GM18526 (cell line): ENCODE results near the gene CDK14.

Experiments used
- POLR2A ChIP-seq: IDR thresholded peaks from 3 replicates; pipeline ENCODE4 v1.6.1; 2011; ENCODE audit not compliant: insufficient read length; ENCODE audit errors: extremely low read depth

CDK14 gene

GRCh38 chr7:90654718-90655427 is 58.8 kb downstream of the CDK14 start:
- no peak for TF ChIP-seq POLR2A

- TF ChIP-seq POLR2A = no peak
Measured at GRCh38 chr7:90655566-90655965, 59.4 kb downstream of the CDK14 start.

DNA sequence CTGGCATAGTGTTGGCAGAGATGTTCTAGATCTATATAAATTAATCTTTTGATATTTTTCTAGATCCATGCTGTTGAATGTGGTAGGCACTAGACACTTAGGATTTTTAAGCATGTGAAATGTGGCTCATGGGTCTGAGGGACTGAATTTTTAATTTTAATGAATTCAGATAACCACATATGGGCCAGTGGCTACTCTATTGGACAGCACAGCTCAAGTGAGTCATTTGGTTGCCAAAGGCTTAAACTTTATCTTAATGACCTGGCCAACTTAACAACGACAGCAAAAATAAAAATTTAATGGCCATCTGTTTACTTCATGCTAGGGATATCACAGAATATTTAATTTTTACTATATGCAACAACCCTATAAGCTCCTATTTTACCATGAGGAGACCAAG is 61.4 kb downstream of the CDK14 start:
- no peak for TF ChIP-seq POLR2A

DNA sequence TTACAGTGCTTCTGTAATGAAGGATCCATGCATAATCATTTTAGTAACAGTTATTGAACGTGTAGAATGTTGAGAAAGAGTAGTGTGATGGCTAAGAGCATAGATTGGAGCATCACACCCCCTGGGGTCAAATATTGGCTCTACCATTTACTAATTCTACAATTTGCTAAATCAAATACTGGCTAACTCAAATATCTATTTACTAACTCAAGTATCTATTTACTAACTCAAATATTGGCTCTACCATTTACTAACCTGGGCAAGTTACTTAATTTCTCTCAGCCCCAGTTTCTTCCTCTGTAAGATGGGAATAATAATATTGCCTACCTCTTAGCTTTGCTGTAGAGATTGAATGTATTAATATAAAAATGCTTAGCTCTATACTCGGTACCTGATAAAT is 64.0 kb downstream of the CDK14 start:
- TF ChIP-seq POLR2A = no peak

DNA sequence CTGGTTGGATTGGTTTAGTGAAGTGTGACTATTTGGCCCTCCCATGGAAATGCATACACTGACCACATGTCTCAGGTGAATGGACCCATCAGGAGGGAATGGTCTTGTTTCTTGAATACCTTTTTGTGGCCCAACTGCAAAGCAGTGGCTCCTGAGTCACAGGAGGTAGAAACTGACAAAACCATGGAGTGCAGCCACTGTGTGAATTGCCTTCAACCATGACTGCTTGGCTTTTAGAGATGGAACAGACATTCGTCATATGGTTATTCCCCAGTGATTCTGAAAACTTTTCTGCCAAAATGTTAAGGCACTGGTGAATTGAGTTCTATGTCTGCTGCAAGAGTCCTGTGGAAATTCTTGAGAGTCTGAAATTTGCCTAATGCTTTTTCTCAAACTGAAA is 64.7 kb downstream of the CDK14 start:
- no peak for TF ChIP-seq POLR2A

- TF ChIP-seq POLR2A = no peak
Measured at GRCh38 chr7:90661290-90662151, 65.4 kb downstream of the CDK14 start.

- TF ChIP-seq POLR2A = no peak
Measured at GRCh38 chr7:90663176-90663575, 67.1 kb downstream of the CDK14 start.

DNA sequence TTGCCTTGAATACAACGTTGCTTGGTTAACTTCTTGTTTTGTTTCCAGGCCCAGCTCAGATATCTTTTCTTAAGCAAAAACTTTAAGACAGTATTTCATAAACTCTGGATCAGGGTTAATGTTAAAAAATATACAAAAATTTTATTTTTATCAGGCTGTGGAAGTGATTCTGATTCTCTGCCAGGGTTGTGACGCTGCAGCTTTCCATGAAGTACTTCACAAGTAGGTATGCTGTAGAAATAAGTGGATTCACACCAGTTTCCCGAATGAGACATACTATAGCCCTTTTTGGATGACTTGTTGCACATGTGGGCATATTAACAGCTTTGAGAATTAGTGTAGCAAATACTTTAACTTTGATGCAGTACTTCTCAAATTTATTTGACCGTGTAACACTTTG is 70.1 kb downstream of the CDK14 start:
- TF ChIP-seq POLR2A = no peak

DNA sequence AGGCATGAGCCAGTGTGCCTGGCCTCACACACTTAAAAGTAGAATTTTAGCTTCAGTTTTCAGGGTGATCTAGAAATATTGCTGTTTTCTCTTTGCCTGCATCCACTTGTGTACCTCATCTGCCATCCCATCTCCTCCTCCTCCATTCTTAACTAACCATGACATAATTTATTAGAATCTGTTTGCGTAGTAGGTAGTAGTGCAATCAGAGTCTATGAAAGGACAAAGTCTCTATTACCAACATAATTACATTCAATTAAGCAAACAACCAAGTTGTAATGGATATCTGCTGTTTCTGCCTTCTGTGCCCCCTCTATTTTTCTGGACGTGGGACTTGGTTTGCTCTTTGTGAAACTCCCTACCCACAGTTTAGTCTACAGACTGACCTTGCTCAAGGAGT is 72.9 kb downstream of the CDK14 start:
- no peak for TF ChIP-seq POLR2A

DNA sequence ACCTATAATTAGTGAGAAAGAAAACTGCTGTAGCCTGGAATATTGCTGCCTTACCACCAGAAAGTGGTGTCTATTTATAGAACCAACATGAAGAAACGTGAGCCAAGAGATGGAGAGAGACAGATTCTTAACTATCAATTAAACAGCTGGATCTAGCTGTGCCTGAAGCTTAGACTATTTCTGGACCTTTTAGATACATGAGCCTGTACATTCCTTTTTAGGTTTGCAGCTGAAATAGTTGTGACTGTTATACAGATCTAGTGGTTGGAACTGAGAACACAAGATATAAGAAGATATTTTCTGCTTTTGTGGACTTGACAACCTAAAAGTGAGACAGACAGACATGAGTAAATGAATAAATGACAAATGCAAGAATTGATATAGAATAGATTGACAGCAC is 73.4 kb downstream of the CDK14 start:
- TF ChIP-seq POLR2A = no peak

DNA sequence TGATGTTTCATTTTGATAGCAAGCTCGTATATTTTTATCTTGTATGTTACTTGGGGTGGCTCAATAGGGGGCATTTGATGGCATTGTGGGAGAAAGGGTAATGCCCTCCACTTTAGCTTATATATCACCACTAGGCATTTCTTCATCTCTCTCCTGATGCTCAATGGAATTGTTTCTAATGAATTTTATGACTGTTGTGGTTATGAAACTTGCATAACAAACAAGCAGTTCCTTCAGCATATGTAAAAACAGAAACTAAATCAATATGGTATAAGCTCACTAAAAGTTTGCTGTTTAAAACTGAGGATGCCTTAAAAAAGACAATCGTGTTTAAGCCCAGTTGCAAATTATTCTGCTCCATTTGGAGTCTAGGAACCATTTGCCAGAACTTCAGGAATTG is 75.5 kb downstream of the CDK14 start:
- TF ChIP-seq POLR2A = no peak

DNA sequence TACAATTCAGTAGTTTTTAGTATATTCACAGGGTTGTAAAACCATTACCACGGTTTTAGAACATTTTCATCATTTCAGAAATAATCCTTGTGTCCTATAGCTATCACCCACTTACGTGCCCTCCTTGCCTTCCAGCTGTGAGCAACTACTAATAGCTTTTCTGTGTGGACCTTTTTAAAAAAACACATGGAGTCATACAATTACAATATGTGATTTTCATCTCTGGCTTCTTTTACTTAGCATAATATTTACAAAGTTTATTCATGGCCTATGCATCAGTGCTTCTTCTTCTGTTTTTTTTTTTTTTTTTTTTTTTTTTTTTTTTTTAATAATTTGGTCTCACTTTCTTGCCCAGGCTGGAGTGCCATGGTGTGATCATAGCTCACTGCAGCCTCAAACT is 76.1 kb downstream of the CDK14 start:
- TF ChIP-seq POLR2A = no peak

GRCh38 chr7:90674625-90675024 is 78.5 kb downstream of the CDK14 start:
- TF ChIP-seq POLR2A = no peak

DNA sequence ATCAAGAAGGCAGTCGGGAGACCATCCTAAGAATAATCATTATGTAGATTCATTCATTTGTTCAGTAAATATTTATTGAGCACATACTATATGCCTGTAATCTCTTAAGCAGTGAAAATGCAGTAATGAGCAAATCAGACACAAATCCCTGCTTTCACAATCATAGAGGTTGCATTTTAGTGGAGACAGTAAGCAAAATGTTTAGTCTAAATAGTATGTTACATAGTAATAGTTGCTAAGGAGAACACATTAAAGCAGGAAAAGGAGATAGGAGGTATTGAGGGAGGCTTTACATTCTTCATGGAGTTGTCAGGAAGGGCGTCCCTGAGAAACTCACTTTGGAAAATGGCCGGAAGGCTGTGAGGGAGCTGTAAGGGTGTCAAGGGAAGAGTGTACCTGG is 79.9 kb downstream of the CDK14 start:
- TF ChIP-seq POLR2A = no peak

- no peak for TF ChIP-seq POLR2A
Measured at GRCh38 chr7:90677486-90678404, 81.6 kb downstream of the CDK14 start.

- TF ChIP-seq POLR2A = no peak
Measured at GRCh38 chr7:90678986-90679385, 82.9 kb downstream of the CDK14 start.

- no peak for TF ChIP-seq POLR2A
Measured at GRCh38 chr7:90680484-90680883, 84.4 kb downstream of the CDK14 start.
